GM10847 (cell line): Measurements from ENCODE around the gene ZFYVE9.

Experiments
- POLR2A ChIP-seq: IDR thresholded peaks from 2 replicates; pipeline ENCODE4 v1.6.1; 2011; ENCODE audit not compliant: insufficient read length; ENCODE audit errors: extremely low read depth

The ZFYVE9 gene

DNA sequence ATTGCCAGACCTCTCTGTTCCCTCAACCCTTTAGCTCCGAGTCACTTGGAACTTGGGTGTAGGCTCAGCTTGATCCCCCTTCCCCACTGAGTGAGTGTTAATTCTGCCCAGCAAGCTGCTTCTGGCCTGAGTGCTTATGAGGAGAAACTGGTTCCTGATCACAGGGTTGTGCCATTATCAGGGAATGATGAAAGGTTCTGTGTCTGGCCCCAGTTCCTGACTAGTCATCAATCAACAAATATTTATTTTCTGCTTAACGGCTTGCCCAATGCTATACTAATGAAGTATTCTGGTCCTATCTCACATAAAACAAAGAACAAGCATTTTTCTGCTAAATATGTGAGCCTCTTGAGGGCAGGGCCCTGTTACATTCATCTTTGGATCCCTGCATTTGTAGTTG, 203.4 kb downstream of the ZFYVE9 start:
- TF ChIP-seq POLR2A = no peak

DNA sequence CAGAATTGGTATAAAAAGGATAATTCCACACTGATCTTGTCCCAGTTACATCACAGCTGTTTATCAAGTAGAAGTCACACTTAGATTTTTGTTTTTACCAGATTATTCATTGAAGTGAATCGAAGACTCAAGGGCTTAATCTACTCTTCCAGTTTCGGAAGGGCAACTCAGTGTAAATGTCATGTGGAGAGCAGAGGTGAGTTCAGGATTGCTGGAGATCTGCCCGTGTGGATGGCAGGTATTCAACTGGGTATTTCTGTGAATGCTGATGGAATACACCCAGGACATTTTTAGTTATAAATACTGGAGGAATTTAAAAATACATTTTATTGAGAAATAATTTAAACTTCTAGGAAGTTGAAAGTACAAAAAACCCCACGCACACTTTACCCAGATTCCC, 204.8 kb downstream of the ZFYVE9 start:
- no peak for TF ChIP-seq POLR2A

GRCh38 chr1:52348704-52349300, 206.9 kb downstream of the ZFYVE9 start:
- no peak for TF ChIP-seq POLR2A

GRCh38 chr1:52352690-52353089, 210.8 kb downstream of the ZFYVE9 start:
- no peak for TF ChIP-seq POLR2A

DNA sequence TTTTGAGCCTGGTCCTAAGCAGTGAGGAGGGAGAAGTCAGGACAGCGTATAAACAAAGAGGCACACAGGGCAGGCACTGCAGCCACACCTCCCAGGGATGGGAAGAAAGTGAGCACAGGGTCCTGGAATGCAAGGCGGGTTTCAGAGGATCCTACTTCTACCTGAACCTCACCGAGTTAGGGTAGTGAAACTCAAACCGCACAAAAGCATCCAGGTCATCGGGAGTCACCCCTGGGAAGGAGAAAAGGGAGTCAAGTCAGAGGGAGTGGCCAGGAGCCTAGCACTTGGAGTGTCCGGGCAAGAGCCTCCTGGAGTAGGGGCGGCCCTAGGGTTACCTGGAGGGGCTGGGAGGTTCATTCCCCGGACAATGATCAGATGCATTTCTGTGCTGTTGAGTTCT, 213.5 kb downstream of the ZFYVE9 start:
- TF ChIP-seq POLR2A = no peak

DNA sequence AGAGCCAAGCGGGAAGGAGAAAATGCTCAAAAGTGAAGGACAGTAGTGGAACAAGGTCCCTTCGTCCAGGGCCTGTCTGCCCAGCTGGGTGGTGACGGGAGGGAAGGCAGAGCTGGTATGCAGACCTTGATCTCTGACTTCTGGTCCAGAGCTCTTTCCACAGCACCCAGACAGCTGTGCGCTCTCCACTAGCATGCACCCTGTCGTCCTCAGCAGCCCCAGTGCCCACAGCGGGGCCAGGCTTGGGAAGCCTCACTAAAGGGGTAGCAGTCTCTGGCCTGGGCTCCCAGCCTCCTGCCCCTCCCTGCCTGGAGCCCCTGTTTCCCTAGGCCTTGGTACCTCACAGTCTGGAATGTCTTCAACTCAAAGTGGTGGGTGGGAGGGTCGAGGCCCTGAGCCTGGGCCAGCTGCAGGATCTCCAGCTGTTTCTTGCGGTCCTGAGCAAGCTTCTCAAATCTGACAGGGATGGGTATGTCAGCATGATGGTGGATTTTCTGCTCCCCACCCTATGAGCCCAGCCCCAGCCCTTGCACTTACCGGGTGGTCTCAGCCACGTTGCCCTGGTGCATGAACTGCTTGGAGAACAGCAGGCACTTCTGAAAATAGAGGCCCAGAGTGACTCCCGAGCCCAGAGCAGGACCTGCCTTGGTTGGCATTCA, 214.1 kb downstream of the ZFYVE9 start:
- TF ChIP-seq POLR2A = no peak

- TF ChIP-seq POLR2A = no peak
Measured at GRCh38 chr1:52356818-52357355, 215.0 kb downstream of the ZFYVE9 start.

GRCh38 chr1:52357397-52357796, 215.5 kb downstream of the ZFYVE9 start:
- TF ChIP-seq POLR2A = no peak

- TF ChIP-seq POLR2A = no peak
Measured at GRCh38 chr1:52358851-52359497, 217.1 kb downstream of the ZFYVE9 start.

- no peak for TF ChIP-seq POLR2A
Measured at GRCh38 chr1:52359676-52360594, 218.0 kb downstream of the ZFYVE9 start.

- TF ChIP-seq POLR2A = no peak
Measured at GRCh38 chr1:52360595-52360968, 218.7 kb downstream of the ZFYVE9 start.

GRCh38 chr1:52364235-52364839, 222.4 kb downstream of the ZFYVE9 start:
- no peak for TF ChIP-seq POLR2A

DNA sequence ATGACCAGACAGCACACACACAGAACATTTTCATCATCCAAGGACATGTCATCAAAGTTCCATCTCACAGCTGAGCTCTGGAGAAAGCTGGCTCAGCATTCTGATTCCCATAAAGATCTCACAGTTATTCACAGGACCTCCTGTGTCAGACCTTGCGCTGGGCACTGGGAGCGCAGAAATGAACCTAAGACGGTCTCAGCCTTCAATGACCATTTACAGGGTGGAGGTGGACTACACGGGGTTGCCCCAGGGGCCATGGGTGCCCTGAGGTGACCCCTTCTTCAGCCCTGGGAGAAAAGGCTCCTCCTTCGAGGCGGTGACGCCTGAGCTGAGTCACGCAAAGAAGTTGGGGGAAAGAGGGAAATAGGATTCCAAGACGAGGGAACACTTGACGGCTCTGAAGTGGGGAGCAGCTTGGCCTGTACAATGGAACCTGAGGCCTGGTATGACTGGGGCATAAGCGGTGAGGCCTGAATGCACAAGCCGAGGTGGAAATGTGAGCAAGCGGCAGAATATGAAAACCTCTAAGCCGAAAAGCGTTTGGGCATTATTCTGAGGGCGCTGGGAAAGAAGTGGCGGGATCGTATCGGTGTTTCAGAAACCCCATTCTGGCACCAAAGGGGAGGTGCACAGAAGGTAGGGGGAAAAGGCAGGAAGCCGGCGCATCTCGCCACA, 223.3 kb downstream of the ZFYVE9 start:
- no peak for TF ChIP-seq POLR2A

DNA sequence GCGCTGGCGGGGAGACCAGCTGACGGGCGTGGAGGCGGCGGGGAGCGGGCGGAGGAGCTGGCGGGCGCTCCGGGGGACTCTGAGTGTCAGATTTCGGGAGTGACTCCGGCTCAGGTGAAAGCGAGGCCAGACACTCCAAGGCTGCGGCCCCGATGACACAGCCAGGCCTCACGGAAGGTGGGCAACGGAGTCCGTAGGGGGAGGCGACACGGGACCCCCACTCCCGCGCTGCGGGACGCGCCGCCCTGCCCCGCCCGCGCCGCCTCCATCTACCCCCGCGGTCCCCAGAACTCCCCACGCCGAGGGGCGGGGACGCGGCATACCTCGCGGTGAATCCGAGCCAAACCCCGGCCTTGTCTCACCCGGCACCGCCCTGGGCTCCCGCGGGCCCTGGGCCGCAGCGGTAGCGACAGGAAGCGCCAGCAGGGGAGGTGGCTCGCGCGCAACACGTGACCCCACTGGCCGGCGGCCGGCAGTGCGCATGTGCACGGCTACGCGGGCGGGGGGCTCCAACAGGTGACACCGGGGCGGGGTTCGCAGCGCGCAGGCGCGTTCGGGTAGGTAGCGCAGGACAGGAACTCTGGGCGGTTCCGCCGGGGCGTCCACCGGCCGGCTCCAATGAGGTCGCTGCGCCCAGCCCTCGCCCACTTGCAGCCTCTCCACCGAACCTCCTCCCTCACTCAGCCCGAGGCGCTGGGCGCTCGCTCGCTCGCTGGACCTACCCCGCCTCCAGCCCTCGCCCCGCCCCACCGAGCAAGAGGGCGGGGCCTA, 224.0 kb downstream of the ZFYVE9 start, which contains the start of gene CC2D1B:
Gene CC2D1B (minus strand): TSS at position 460 of the 771 bp plus-strand sequence. CDS start 1,585 bp downstream, outside the sequence.
- peak; percentile 96 for TF ChIP-seq POLR2A

DNA sequence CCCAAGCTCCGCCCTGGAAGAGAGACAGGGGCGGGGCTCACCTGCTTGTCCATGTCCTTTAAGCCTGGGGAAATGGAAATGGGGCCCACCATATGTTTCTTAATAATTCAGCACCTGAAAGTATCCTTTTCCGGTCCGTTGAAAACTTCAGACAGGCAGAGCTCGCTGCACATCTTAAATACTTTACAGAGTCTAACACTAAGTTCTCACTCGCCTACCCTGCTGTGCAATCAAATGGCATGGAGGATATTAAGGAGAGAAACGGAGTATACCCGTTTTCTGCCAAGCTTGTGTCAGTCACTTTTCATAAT, 224.6 kb downstream of the ZFYVE9 start:
- no peak for TF ChIP-seq POLR2A
